HFFc6 (cell line): Measurements from ENCODE around the gene SART1. TPM values are rescaled to one million over a fixed set of nuclear protein-coding genes. Genes with fewer than 3 reads are reported as not detected.

Source experiments
- DNase-seq: peaks from one replicate; pipeline ENCODE4 v3.0.0-alpha.2; 2018
- H3K27ac Mint-ChIP-seq: 2 replicates; pipeline ENCODE4 v1.8.0; 2020; ENCODE audit warnings: mild to moderate bottlenecking, mixed read lengths
- H3K27me3 Mint-ChIP-seq: 2 replicates; pipeline ENCODE4 v1.8.0; 2021; ENCODE audit warnings: mild to moderate bottlenecking, moderate library complexity, mixed read lengths; ENCODE audit not compliant: insufficient read depth
- H3K36me3 Mint-ChIP-seq: 2 replicates; pipeline ENCODE4 v1.8.0; 2021; ENCODE audit warnings: low read depth, mixed read lengths
- H3K4me1 Mint-ChIP-seq: 2 replicates; pipeline ENCODE4 v1.8.0; 2020; ENCODE audit warnings: low read depth, mixed read lengths
- H3K4me3 Mint-ChIP-seq: 2 replicates; pipeline ENCODE4 v1.8.0; 2020; ENCODE audit warnings: mild to moderate bottlenecking, moderate library complexity, mixed read lengths
- H3K9me3 Mint-ChIP-seq: 2 replicates; pipeline ENCODE4 v1.8.0; 2020; ENCODE audit warnings: mild to moderate bottlenecking, mixed read lengths
- total RNA-seq, 6 experiments: library from RNA; stranded (reverse); fragmentation: NEBNext Ultra II Directional; extraction: Animal tissue kit (Norgen Biotek cat#: 25700); gene quantifications; 2 replicates in 1 of 6; 3 replicates in 5 of 6; pipeline ENCODE4 v1.2.3, GENCODE V29; 2021
- TF ChIP-seq, protein P1 (sequence below): fragments of 200-600 bp; sonication (generic); IDR thresholded peaks from 2 replicates; pipeline ENCODE4 v1.5.0; 2021; ENCODE audit warnings: antibody characterized with exemption, mild to moderate bottlenecking

SART1 gene
- total RNA-seq, 6 experiments from 2014 or later = 51.7 to 69.3 (median 61.0) TPM

DNA sequence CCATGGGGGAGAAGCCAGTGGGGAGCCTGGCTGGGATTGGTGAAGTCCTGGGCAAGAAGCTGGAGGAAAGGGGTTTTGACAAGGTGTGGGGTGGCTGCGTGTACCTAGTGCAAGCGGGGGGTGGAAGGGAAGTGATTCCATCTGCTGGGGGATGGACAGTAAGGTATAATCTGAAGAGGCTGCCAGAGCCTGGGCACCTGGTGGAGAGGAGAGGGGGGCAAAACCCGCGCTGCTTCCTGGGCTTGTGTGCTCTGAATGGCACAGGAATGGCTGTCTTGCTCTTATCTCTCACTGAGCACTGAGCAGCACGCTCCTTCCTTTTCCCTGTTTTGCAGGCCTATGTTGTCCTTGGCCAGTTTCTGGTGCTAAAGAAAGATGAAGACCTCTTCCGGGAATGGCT, 41.8 kb downstream of the SART1 start:
- TF ChIP-seq, protein P1, sequence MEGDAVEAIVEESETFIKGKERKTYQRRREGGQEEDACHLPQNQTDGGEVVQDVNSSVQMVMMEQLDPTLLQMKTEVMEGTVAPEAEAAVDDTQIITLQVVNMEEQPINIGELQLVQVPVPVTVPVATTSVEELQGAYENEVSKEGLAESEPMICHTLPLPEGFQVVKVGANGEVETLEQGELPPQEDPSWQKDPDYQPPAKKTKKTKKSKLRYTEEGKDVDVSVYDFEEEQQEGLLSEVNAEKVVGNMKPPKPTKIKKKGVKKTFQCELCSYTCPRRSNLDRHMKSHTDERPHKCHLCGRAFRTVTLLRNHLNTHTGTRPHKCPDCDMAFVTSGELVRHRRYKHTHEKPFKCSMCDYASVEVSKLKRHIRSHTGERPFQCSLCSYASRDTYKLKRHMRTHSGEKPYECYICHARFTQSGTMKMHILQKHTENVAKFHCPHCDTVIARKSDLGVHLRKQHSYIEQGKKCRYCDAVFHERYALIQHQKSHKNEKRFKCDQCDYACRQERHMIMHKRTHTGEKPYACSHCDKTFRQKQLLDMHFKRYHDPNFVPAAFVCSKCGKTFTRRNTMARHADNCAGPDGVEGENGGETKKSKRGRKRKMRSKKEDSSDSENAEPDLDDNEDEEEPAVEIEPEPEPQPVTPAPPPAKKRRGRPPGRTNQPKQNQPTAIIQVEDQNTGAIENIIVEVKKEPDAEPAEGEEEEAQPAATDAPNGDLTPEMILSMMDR = no peak
- Mint-ChIP-seq H3K4me1 (peaks cover 24% of the 10 kb centered on the region), H3K9me3 (no peaks in the 10 kb centered on the region), H3K4me3 (peak overlapping the region; percentile 100), H3K27ac (peak overlapping the region; percentile 72), H3K36me3 (peaks cover 26% of the 10 kb centered on the region), H3K27me3 (peaks cover 3% of the 10 kb centered on the region)
- no peak for DNase-seq

DNA sequence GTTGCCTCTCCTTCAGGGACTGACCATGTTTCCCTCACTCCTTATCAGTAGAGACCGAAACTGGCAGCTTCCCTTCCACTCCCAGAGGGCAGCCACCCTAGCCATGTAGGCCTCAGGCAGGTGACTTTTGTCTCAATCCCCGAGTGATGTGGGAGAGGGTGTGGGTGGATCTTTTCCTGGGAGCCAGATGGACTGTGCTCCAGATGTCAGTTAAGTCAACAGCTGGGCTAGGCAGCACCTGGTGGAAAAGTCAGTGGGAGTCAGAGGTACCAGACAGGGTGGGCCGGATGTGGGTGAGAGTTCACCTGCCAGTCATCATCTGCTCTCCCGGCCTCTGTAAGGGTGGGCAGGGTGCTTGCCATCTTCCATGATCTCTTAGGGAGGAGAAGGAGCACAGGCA, 42.7 kb downstream of the SART1 start:
- peaks cover 17% of the 10 kb centered on the region for H3K36me3 Mint-ChIP-seq
- peaks cover 3% of the 10 kb centered on the region for H3K27me3 Mint-ChIP-seq
- TF ChIP-seq, protein P1 = no peak
- peak overlapping the region; percentile 28; the same call in 1 of the 2 replicates for H3K4me3 Mint-ChIP-seq
- H3K27ac Mint-ChIP-seq = no peak overlapping the region
- peaks cover 24% of the 10 kb centered on the region for H3K4me1 Mint-ChIP-seq
- H3K9me3 Mint-ChIP-seq = no peaks in the 10 kb centered on the region
- no peak for DNase-seq

DNA sequence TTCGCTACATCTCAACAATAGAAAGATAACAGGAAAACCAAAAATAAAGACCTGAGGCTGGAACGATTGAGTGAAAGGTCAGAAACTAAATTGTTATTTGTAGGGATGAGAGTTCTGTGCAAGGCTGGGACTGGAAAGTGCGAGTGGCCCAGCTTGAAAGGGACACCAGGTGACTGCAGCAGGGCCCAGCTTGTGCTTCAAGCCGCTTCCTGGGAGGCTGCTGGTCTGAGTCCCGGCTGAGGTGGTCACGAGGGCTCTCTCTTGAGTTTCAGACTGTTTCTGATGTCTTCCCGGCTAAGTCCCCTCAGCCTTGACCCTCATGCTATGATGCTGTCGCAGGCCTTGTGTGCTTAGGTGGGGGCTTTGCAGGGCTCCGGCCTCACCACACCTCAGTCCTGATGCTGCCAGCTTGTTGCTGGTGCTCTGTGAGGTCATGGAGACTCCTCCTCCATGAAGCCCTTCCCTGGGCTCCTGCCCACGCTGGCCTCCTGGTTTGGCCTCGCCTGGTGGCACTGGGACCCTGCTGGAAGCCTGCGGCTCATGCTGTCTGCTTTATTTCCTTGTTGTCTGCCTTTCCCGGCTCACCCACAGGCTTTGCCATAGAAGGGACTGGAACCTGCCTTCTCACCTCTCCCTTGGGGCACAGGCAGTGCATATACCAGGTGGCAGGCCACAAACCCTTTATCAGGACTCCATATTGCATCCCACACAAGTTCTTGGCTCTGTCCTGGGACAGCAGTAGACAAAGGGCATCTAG, 44.8 kb downstream of the SART1 start:
- Mint-ChIP-seq H3K27me3 (peaks cover 3% of the 10 kb centered on the region), H3K4me1 (peaks cover 12% of the 10 kb centered on the region), H3K27ac (no peak overlapping the region), H3K9me3 (no peaks in the 10 kb centered on the region), H3K4me3 (no peak overlapping the region), H3K36me3 (peaks cover 10% of the 10 kb centered on the region)
- DNase-seq = no peak
- TF ChIP-seq, protein P1 = no peak

DNA sequence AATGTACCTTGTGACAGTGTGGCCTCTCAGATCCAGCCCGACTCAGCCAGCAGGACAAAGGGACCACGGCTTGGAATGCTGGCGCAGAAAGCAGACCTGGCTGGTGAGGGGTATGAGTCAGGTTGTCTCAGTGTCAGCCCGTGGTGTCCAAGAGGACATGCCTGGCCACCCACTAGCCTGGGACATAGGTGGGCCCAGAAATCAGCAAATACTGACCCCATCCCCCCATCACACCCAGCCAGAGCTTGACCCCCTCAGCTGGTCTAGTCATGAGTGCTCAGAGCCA, 45.3 kb downstream of the SART1 start:
- TF ChIP-seq, protein P1 = no peak
- no peak for DNase-seq
- Mint-ChIP-seq H3K27ac (no peak overlapping the region), H3K4me1 (peaks cover 15% of the 10 kb centered on the region), H3K9me3 (no peaks in the 10 kb centered on the region), H3K4me3 (no peak overlapping the region), H3K36me3 (peaks cover 7% of the 10 kb centered on the region), H3K27me3 (peaks cover 3% of the 10 kb centered on the region)

DNA sequence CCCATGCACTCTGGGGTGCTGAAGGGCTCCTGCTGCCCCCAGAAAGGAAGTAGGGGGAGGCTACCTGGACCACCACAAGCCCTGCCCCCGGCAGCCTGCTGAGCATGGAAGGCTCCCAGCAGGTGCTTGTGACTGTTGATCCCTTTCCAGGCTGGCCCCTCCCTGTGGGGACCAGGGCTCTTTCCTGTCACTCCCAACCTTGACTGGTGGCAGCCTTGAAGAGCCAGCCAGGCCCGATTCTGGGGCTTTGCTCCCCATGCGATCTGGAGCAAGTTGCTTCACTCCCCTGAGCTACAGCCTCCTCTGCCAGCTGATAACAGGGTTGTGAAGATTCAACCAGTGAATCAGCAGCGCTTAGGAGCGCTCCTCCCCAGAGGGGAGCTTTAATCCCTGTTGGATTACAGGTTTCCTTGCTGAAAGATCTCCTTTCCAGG, 45.7 kb downstream of the SART1 start:
- Mint-ChIP-seq H3K27ac (no peak overlapping the region), H3K36me3 (peaks cover 5% of the 10 kb centered on the region), H3K9me3 (no peaks in the 10 kb centered on the region), H3K27me3 (peaks cover 2% of the 10 kb centered on the region), H3K4me1 (peaks cover 15% of the 10 kb centered on the region), H3K4me3 (no peak overlapping the region)
- no peak for DNase-seq
- TF ChIP-seq, protein P1 = no peak
